COLO829 (cell line): Measurements from ENCODE around the gene OSTF1.

Source experiments
- DNase-seq: peaks from one replicate; pipeline ENCODE4 v3.0.0; 2012; ENCODE audit warnings: low spot score

OSTF1 gene

GRCh38 chr9:75085640-75086039 is 2.7 kb upstream of the OSTF1 start:
- DNase-seq: no peak

DNA sequence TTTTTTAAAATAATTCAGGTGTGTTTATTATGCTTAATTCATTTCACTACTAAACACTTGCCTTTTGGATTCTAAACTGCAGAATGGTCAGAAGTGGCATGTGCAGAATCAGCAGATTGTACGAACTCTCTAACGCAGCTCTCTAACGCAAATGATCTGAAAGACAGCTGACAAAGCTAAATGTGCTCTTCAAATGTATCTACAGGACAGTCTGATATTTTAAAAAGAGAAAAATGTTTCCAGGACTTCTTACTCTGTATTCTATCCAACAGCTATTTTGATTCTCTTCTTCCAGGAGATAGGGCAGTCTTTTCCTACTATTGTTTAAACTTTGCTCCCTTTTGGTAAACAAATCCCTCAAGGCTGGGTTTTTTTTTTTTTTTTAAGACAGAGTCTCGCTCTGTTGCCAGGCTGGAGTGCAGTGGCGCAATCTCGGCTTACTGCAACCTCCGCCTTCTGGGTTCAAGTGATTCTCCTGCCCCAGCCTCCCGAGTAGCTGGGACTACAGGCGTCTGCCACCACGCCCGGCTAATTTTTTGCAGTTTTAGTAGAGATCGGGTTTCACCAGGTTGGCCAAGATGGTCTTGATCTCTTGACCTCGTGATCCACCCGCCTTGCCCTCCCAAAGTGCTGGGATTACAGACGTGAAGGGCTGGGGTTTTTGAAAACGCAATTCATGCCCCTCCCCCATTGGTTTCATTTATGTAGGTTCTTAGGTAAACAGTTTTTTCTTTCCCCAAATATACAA is 1.6 kb upstream of the OSTF1 start:
- no peak for DNase-seq

DNA sequence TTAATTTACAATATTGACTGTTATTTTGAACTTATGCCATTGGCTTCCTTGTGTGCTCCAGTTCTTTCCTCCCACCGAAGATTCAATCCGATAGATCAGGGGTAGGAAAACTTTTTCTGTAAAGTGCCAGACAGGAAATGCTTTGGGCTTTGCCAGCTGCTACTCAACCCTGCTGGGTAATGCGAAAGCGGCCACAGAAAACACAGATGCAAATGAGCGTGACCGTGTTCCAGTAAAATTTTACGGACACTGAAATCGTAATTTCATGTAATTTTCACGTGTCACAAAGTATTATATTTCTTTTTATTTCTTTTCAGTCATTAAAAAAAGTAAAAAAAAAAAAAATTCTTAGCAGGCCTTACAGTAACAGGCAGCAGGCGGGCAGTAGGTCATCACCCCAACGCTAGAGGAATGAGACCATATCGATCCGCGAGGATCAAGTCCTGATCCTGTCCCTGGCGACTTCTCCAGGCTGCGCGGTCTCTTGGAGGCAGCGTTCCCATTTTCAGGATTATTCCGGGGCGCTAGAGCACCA is 958 bp upstream of the OSTF1 start:
- DNase-seq: peak; percentile 51

GRCh38 chr9:75088646-75089372 is 495 bp downstream of the OSTF1 start:
- DNase-seq: peak; percentile 72

DNA sequence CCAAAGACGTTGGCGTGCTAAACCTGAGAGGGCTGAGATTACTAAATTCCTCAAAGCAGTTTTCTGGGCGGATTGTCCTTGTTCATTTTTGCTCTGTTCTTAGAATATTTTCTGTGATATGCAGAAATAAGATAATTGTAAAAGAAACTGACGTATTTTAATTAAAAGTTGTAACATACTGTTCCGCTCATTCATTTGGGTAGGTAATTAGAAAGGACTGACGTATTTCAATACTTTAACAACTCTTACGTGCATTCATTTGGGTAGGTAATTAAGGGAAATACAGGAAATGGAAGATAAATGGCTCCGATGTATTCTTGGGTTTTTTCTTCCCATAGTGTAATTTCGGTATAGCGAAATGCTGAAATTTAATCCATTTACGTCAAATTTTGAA is 1.1 kb downstream of the OSTF1 start:
- DNase-seq: no peak

DNA sequence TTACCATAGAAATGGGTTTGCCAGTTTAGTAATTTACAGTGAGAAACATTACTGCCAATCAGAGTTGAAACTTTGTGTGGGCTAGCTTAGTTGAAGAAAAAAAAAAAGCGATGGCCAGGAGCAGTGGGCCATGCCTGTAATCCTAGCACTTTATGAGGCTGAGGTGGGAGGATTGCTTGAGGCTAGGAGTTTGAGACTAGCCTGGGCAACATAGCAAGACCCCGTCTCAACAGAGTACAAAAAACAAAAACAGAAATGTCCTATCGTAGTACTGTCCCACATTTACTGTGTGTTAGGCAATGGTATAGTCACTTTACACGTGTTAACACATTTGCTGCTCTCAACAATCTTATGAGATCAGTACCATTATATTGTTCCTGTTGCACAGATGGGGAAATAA is 2.3 kb downstream of the OSTF1 start:
- DNase-seq: no peak

- DNase-seq: no peak
Measured at GRCh38 chr9:75092766-75093165, 4.5 kb downstream of the OSTF1 start.

GRCh38 chr9:75096796-75097195 is 8.5 kb downstream of the OSTF1 start:
- DNase-seq: no peak

DNA sequence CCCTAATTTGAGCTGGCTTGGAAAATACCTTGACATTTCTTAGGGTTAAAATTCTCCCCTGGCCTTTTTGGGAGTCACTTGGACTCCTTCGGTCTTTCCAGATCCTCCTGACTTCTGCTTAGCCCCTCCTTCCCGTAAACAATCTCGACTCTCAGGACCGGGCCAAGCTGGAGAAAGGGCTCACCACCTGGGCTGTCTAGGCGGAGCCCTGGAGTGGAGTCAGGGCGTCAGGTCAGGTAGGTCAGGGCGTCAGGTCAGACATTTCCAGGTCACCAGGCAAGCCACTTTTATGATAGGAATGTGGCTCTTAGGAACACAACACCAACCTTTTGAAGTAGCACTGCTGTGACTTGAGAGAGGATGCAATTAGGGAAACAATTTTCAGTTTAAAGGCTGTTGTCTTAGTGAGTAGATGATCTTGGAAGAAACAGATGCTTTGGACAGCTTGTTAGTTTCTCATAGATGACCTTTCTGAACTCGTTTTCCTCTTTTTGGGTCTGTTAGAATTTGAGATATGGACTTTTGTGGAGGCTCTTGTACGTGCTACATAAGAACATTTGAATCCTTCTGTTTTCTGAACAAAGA is 12.8 kb downstream of the OSTF1 start:
- DNase-seq: no peak

GRCh38 chr9:75102177-75102790 is 14.0 kb downstream of the OSTF1 start:
- DNase-seq: no peak

- no peak for DNase-seq
Measured at GRCh38 chr9:75104607-75105006, 16.3 kb downstream of the OSTF1 start.

- no peak for DNase-seq
Measured at GRCh38 chr9:75105019-75105540, 16.8 kb downstream of the OSTF1 start.

DNA sequence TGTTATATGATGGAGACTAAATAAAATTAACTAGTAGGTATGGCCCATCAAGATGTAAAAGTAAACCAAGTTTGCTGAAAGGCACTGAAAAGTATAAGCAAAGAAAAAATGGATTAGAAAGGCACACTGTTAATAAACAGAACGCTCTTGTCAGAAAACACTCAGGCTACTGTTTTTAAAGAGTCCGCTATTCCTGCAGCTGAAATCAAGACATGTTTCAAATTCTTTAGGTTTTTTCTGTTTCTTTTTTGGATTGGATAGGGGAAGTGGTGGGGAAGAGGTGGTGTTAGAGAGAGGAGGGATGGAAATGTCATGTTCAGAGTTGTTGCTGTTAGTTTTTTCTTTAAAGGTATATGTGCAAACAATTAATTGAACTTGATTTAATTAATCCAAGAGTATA is 17.5 kb downstream of the OSTF1 start:
- peak; percentile 72 for DNase-seq

DNA sequence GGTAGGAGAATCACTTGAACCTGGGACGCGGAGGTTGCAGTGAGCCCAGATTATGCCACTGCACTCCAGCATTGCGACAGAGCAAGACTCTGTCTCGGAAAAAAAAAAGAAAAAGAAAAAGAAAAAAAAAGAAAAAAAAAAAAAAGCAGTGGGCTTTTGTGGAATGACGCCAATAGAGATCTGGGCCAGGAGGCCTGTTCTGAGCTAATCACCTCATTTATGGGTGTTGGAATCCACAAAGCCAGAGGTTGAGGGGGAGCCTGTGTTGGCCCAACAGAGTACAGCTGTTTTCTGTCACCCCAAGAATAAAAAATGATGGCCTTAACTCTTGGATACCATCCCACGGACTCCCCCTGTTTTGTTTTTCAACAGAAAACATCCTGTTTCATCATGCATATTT is 18.5 kb downstream of the OSTF1 start:
- DNase-seq: no peak

- DNase-seq: no peak
Measured at GRCh38 chr9:75108571-75108970, 20.3 kb downstream of the OSTF1 start.

GRCh38 chr9:75109210-75109839 is 21.0 kb downstream of the OSTF1 start:
- no peak for DNase-seq

GRCh38 chr9:75111019-75111622 is 22.8 kb downstream of the OSTF1 start:
- DNase-seq: no peak

DNA sequence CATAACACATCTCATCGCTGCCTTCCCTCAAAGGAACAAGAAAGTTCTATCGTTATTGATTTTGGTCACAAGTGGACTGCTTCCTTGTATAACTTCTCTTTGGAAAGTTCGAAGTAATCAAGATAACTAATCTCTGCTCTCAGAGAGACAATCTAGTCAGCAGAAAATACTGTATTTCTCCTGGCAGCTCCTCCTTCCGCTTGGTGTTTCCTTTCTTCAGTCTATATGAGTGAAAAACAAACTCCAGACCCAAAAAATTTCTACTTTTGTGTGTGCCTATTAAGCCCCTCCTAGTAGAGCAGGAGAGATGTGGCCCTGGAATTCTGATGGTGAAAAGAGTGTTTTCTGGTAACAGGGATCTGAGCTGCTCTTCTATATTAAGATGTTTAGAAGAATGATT is 24.5 kb downstream of the OSTF1 start:
- DNase-seq: no peak

DNA sequence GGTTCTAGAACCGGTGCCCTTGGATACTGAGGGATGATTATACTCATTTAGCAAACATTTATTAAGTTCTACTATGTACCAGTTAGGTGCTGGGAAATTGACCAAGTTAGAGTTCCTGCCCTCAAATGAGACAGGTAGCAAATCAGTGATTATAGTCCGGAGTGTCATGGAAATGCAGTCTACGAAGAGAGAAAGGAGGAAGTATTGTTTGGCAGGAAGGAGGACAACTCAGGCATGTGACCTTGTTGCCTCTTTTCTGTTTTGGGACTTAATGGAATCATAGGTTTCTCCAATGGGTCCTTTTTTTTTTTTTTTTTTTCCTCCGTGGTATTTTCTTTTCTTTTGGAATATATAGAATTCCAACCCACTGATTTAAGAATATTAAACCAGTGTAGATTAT is 28.0 kb downstream of the OSTF1 start:
- no peak for DNase-seq

DNA sequence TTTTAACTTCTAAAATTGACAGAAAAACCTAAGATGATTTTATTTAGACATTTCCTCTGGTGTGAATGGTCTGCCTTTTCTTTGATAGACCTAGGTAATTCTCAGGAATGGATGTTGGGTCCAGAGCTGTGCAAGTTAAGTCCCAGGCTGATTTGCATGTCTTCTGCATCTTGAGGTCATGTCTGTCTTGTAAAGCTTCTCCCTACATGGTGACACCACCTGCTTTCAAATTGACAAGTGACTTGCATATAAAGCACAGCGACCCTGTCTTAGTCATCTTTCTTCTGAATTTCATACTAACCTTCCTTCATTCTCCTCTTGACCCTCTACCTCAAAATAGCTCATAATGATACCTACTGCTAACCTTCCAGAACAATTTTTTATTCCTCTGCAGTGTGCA is 29.2 kb downstream of the OSTF1 start:
- DNase-seq: no peak

- DNase-seq: no peak
Measured at GRCh38 chr9:75120686-75121085, 32.4 kb downstream of the OSTF1 start.
